ENCODE measurements around the gene BRAF.
"Not testable (repeated sequence)": the region's sequence is repeated elsewhere in the genome, so short reads cannot be mapped to it uniquely, and the experiment has no call there.

The BRAF gene

GRCh38 chr7:140704205-140704604, 220.5 kb downstream of the BRAF start:
- FAIRE-seq = no peak

GRCh38 chr7:140702774-140703173, 222.0 kb downstream of the BRAF start:
- no peak for FAIRE-seq

GRCh38 chr7:140698477-140698876, 226.3 kb downstream of the BRAF start:
- no peak for FAIRE-seq

GRCh38 chr7:140697447-140698143, 227.1 kb downstream of the BRAF start:
- no peak for FAIRE-seq

GRCh38 chr7:140696680-140697446, 227.9 kb downstream of the BRAF start, which contains the start of gene NDUFB2:
TSS of gene NDUFB2 (plus strand) at chr7:140696708. CDS start at chr7:140696745, 37 bp downstream.
- FAIRE-seq = no peak

GRCh38 chr7:140696024-140696679, 228.6 kb downstream of the BRAF start:
- no peak for FAIRE-seq

GRCh38 chr7:140695381-140695780, 229.3 kb downstream of the BRAF start:
- no peak for FAIRE-seq

GRCh38 chr7:140694592-140694991, 230.1 kb downstream of the BRAF start:
- FAIRE-seq = no peak

GRCh38 chr7:140693849-140694248, 230.9 kb downstream of the BRAF start:
- not testable (repeated sequence) for FAIRE-seq

- FAIRE-seq = no peak
Measured at GRCh38 chr7:140691376-140692045, 233.2 kb downstream of the BRAF start.

GRCh38 chr7:140689199-140690152, 235.3 kb downstream of the BRAF start:
- no peak for FAIRE-seq

GRCh38 chr7:140688341-140688740, 236.4 kb downstream of the BRAF start:
- FAIRE-seq = no peak

GRCh38 chr7:140686921-140687320, 237.8 kb downstream of the BRAF start:
- no peak for FAIRE-seq

GRCh38 chr7:140685407-140686087, 239.2 kb downstream of the BRAF start:
- no peak for FAIRE-seq

GRCh38 chr7:140684066-140684950, 240.4 kb downstream of the BRAF start:
- FAIRE-seq = no peak

- FAIRE-seq = no peak
Measured at GRCh38 chr7:140683657-140684056, 241.1 kb downstream of the BRAF start.

- FAIRE-seq = no peak
Measured at GRCh38 chr7:140681766-140682165, 243.0 kb downstream of the BRAF start.

GRCh38 chr7:140680886-140681285, 243.8 kb downstream of the BRAF start:
- no peak for FAIRE-seq

- no peak for FAIRE-seq
Measured at GRCh38 chr7:140679186-140679585, 245.5 kb downstream of the BRAF start.

GRCh38 chr7:140678816-140679130, 246.0 kb downstream of the BRAF start:
- FAIRE-seq = no peak

Measured in islet of Langerhans (tissue), 1 donor.